ENCODE measurements around the gene DPM3.

Gene DPM3

GRCh38 chr1:155107309-155108264 lies 32.7 kb downstream of the DPM3 start:
- Histone ChIP-seq H3K4me3 (no peak overlapping the region), H3K27ac (no peak overlapping the region)

- no peak overlapping the region for H3K4me3 ChIP-seq
- H3K27ac ChIP-seq = no peak overlapping the region
Observed at GRCh38 chr1:155106862-155107261, 33.5 kb downstream of the DPM3 start.

- H3K4me3 ChIP-seq = no peak overlapping the region
Observed at GRCh38 chr1:155105604-155106011, 34.7 kb downstream of the DPM3 start.

GRCh38 chr1:155104605-155105534 lies 35.5 kb downstream of the DPM3 start:
- peak overlapping the region in 1 of 21 experiments; percentile 37 for H3K27ac ChIP-seq
- no peak overlapping the region for H3K4me3 ChIP-seq

More at GRCh38 chr1:155105604-155106011, 34.7 kb downstream of the DPM3 start:
- peak overlapping the region in 1 of 21 experiments; percentile 37 for H3K27ac ChIP-seq

DNA sequence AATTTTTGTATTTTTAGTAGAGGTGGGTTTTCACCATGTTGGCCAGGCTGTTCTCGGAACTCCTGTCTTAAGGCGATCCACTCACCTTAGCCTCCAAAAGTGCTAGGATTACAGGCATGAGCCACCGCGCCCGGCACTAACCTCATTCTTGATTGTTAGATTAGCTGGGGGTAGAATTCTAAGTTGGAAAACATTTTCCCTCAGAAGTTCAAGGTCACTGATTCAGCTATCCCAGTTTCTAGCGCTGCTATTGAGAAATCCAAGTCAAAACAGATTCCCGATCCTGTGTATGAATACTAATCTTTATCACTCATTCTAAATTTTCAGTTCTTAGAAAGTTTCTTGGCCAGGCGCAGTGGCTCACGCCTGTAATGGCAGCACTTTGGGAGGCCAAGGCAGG lies 37.0 kb downstream of the DPM3 start:
- Histone ChIP-seq H3K27ac (no peak overlapping the region), H3K4me3 (no peak overlapping the region)

DNA sequence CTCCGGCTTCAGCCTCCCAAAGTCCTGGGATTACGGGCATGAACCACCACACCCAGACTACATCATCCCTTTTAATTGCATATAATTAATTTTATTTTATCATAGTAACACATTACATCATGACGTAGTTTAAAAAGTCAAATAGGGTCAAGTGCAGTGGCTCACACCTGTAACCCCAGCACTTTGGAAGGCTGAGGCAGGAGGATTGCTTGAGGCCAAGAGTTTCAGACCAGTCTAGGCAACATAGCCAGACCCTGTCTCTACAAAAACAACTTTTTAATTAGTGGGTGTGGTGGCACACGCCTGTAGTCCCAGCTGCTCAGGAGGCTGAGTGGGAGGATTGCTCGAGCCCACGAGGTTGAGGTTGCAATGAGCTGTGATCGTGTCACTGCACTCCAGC lies 41.0 kb downstream of the DPM3 start:
- Histone ChIP-seq H3K27ac (no peak overlapping the region), H3K4me3 (no peak overlapping the region)

DNA sequence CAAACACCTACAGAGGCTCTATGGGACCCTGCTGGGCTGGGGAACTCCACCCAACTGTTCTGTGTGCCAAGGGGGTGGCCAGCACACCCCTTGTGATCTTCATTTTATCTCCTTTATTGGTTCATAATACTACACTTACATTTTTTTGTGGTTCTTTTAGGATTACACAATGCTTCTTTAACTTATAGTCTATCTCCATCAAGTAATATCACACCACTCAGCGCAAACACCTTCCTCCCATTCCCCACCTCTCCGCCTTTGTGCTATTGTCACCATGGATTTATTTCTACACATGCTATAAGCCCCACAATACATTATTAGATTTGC lies 45.7 kb downstream of the DPM3 start:
- Histone ChIP-seq H3K27ac (peak overlapping the region in 2 of 21 experiments; percentile 45 to 79), H3K4me3 (no peak overlapping the region)

GRCh38 chr1:155093911-155094621 lies 46.3 kb downstream of the DPM3 start:
- H3K27ac ChIP-seq = peak overlapping the region in 4 of 21 experiments; percentile 33 to 79 (median 42)
- H3K4me3 ChIP-seq = no peak overlapping the region

DNA sequence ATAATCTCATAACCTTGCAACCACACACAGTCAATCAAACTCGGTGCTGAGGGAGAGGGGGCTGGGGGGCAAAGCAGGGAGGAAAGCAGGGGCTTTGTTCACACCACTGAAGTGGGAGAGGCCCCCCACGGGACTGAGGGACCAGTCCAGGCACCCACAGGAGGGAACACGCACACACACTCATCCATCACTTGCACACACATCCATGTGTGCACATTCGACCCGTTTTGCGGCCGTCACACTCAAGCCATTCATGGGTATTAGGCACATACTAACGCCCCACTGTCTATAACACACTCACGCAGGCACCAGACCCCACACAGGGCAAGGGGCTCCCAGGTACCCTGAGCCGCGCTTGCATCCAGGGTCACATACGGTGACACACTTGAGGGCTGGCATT lies 47.7 kb downstream of the DPM3 start:
- Histone ChIP-seq H3K4me3 (no peak overlapping the region), H3K27ac (no peak overlapping the region)

DNA sequence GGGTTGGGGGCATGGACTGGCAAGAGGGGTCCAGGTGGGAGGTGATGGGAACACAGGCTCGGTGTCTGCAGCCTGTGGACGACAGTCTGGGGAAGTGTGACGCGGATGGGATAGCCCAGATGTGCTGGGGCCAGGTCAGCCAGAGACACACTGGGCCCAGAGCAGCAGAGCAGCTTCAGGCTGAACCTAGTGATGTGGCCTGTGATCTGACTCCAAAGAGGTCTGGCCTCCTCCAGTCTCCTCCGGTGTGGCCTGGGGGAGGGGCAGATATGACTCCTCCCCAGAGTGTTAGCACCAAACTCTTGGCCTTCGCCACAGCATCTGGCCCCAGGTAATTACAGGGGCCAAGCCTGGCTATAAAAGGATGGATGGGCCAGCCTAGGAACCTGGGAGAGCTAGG lies 48.2 kb downstream of the DPM3 start:
- H3K27ac ChIP-seq = no peak overlapping the region
- no peak overlapping the region for H3K4me3 ChIP-seq

GRCh38 chr1:155091071-155092051 lies 49.0 kb downstream of the DPM3 start:
- H3K27ac ChIP-seq = no peak overlapping the region
- H3K4me3 ChIP-seq = peak overlapping the region in 1 of 7 experiments; percentile 1
